GM23338 (cell line): ENCODE results near the gene IL17A. TPM values are rescaled to one million over a fixed set of nuclear protein-coding genes. Genes with fewer than 3 reads are reported as not detected.

Experiments
- ATAC-seq: fragments of 200-7000 bp; cut with Tn5 transposase; 3 replicates; pipeline ENCODE4 v1.9.1; 2020
- DNase-seq: peaks from one replicate; pipeline ENCODE4 v3.0.0-alpha.2; 2015; ENCODE audit warnings: low spot score
- H2AFZ ChIP-seq: fragments of 200-600 bp; sonication (generic); 2 replicates; pipeline ENCODE4 v1.8.0; 2016; ENCODE audit warnings: antibody characterized with exemption, mild to moderate bottlenecking, moderate library complexity
- H3F3A ChIP-seq: fragments of 200-600 bp; sonication (generic); replicated peaks from 2 replicates; pipeline ENCODE4 v1.8.0; 2017; ENCODE audit warnings: antibody characterized with exemption, mixed run types, low read depth
- H3K27ac ChIP-seq: fragments of 200-600 bp; sonication (generic); 2 replicates; pipeline ENCODE4 v1.6.1; 2016; ENCODE audit warnings: low read depth
- H3K27me3 ChIP-seq: fragments of 200-600 bp; sonication (generic); 2 replicates; pipeline ENCODE4 v1.8.0; 2016; ENCODE audit warnings: mild to moderate bottlenecking, mixed run types, moderate library complexity; ENCODE audit not compliant: insufficient read depth
- H3K36me3 ChIP-seq: fragments of 200-600 bp; sonication (generic); 2 replicates; pipeline ENCODE4 v1.8.0; 2016; ENCODE audit warnings: mild to moderate bottlenecking; ENCODE audit not compliant: insufficient read depth
- H3K4me1 ChIP-seq: fragments of 200-600 bp; sonication (generic); 2 replicates; pipeline ENCODE4 v1.8.0; 2016; ENCODE audit warnings: mild to moderate bottlenecking, moderate library complexity; ENCODE audit not compliant: insufficient read depth
- H3K4me2 ChIP-seq: fragments of 200-600 bp; sonication (generic); 2 replicates; pipeline ENCODE4 v1.7.1; 2017; ENCODE audit warnings: mixed run types
- H3K4me3 ChIP-seq: fragments of 200-600 bp; sonication (generic); 2 replicates; pipeline ENCODE4 v1.6.1; 2016; ENCODE audit warnings: mixed run types
- H3K79me2 ChIP-seq: fragments of 200-600 bp; sonication (generic); replicated peaks from 2 replicates; pipeline ENCODE4 v1.8.0; 2017; ENCODE audit warnings: mild to moderate bottlenecking; ENCODE audit not compliant: insufficient read depth
- H3K9me2 ChIP-seq: fragments of 200-600 bp; sonication (generic); 2 replicates; pipeline ENCODE4 v1.8.0; 2017; ENCODE audit not compliant: insufficient read depth
- H4K20me1 ChIP-seq: fragments of 200-600 bp; sonication (generic); replicated peaks from 2 replicates; pipeline ENCODE4 v1.8.0; 2017; ENCODE audit warnings: mild to moderate bottlenecking; ENCODE audit not compliant: insufficient read depth
- H3K27ac Mint-ChIP-seq: 2 replicates; pipeline ENCODE4 v1.8.0; 2020; ENCODE audit warnings: inconsistent platforms, mild to moderate bottlenecking, moderate library complexity, mixed read lengths
- H3K27me3 Mint-ChIP-seq: 3 replicates; pipeline ENCODE4 v1.8.0; 2022; ENCODE audit warnings: low read depth, mild to moderate bottlenecking, moderate library complexity, mixed read lengths, inconsistent platforms; ENCODE audit not compliant: insufficient read depth, poor library complexity
- H3K36me3 Mint-ChIP-seq: 3 replicates; pipeline ENCODE4 v1.8.0; 2021; ENCODE audit warnings: low read depth, mild to moderate bottlenecking, inconsistent platforms, moderate library complexity, mixed read lengths
- H3K4me1 Mint-ChIP-seq: 3 replicates; pipeline ENCODE4 v1.8.0; 2020; ENCODE audit warnings: mild to moderate bottlenecking, inconsistent platforms, mixed read lengths
- H3K4me3 Mint-ChIP-seq: 3 replicates; pipeline ENCODE4 v1.8.0; 2021; ENCODE audit warnings: moderate library complexity, mild to moderate bottlenecking, inconsistent platforms, mixed read lengths
- H3K9me3 Mint-ChIP-seq: 3 replicates; pipeline ENCODE4 v1.8.0; 2020; ENCODE audit warnings: moderate library complexity, mild to moderate bottlenecking, inconsistent platforms, mixed read lengths
- CREB1 ChIP-seq: fragments of 250-450 bp; sonication (Bioruptor Pico); IDR thresholded peaks from 2 replicates; pipeline ENCODE4 v1.5.0; 2020; ENCODE audit warnings: low read depth, mild to moderate bottlenecking, moderate library complexity
- CTCF ChIP-seq, 2 experiments: fragments of 200-600 bp in 1 of 2; sonication (generic) in 1 of 2; conservative IDR thresholded peaks; 2 replicates each; pipeline versions ENCODE4 v1.5.1 to v1.6.1; 2016 to 2017; ENCODE audit warnings: antibody characterized with exemption in 2 of 2, low read depth in 2 of 2, mild to moderate bottlenecking in 2 of 2, moderate library complexity in 1 of 2
- ETS1 ChIP-seq: IDR thresholded peaks from 2 replicates; pipeline ENCODE4 v1.6.1; 2016; ENCODE audit warnings: antibody characterized with exemption
- EZH2 ChIP-seq: fragments of 200-600 bp; sonication (generic); IDR thresholded peaks from one replicate; pipeline ENCODE4 v1.8.0; 2017; ENCODE audit warnings: antibody characterized with exemption, mild to moderate bottlenecking, low read depth; ENCODE audit not compliant: unreplicated experiment
- EZH2phosphoT487 ChIP-seq: fragments of 200-600 bp; sonication (generic); IDR thresholded peaks from one replicate; pipeline ENCODE4 v1.8.1; 2018; ENCODE audit warnings: antibody characterized with exemption; ENCODE audit not compliant: unreplicated experiment
- JUNB ChIP-seq: IDR thresholded peaks from one replicate; pipeline ENCODE4 v1.6.1; 2016; ENCODE audit warnings: antibody characterized with exemption; ENCODE audit not compliant: unreplicated experiment
- NANOG ChIP-seq: IDR thresholded peaks from 2 replicates; pipeline ENCODE4 v1.6.1; 2016; ENCODE audit warnings: antibody characterized with exemption, borderline replicate concordance
- POLR2AphosphoS5 ChIP-seq: IDR thresholded peaks from 2 replicates; pipeline ENCODE4 v1.6.1; 2016; ENCODE audit warnings: antibody characterized with exemption, low read depth
- STAT1 ChIP-seq: IDR thresholded peaks from one replicate; pipeline ENCODE4 v1.6.1; 2016; ENCODE audit warnings: antibody characterized with exemption; ENCODE audit not compliant: unreplicated experiment
- ZNF114 ChIP-seq: fragments of 250-450 bp; sonication (Bioruptor Pico); IDR thresholded peaks from 2 replicates; pipeline ENCODE4 v1.5.0; 2020; ENCODE audit warnings: mild to moderate bottlenecking, moderate library complexity
- ZNF331 ChIP-seq: fragments of 250-450 bp; sonication (Bioruptor Pico); IDR thresholded peaks from 2 replicates; pipeline ENCODE4 v1.5.0; 2020; ENCODE audit warnings: low read depth, mild to moderate bottlenecking, moderate library complexity
- polyA plus RNA-seq: library from polyadenylated mRNA; unstranded; fragments of >200 nt; fragmentation: Nextera tagmentation; extraction: Ambion mirVana; gene quantifications from 2 replicates; pipeline ENCODE4 v1.2.1, GENCODE V29; 2016
- total RNA-seq: library from RNA; depleted of rRNA; stranded (reverse); fragments of >200 nt; shearing (Covaris generic); gene quantifications from 2 replicates; pipeline ENCODE4 v1.2.3, GENCODE V29; 2014
- TF ChIP-seq, protein P1 (sequence below): IDR thresholded peaks from one replicate; pipeline ENCODE4 v1.6.1; 2018; ENCODE audit warnings: antibody characterized with exemption; ENCODE audit not compliant: unreplicated experiment
- TF ChIP-seq, protein P2 (sequence below): fragments of 250-450 bp; sonication (Bioruptor Pico); IDR thresholded peaks from 2 replicates; pipeline ENCODE4 v1.5.0; 2020; ENCODE audit warnings: mild to moderate bottlenecking, moderate library complexity

The IL17A gene
- total and polyA plus RNA-seq, 2 experiments from 2014 or later, result not detected

- Mint-ChIP-seq H3K4me1 (peaks cover 18% of the 10 kb centered on the region), H3K27ac (no peak overlapping the region), H3K9me3 (peaks cover 24% of the 10 kb centered on the region), H3K36me3 (peaks cover 16% of the 10 kb centered on the region; the same call in 2 of the 3 replicates), H3K27me3 (peaks cover 2% of the 10 kb centered on the region), H3K4me3 (no peak overlapping the region)
- no peak for DNase-seq
- Histone ChIP-seq H3K9me2 (peaks cover 5% of the 10 kb centered on the region; the same call in 1 of the 2 replicates), H3K27ac (no peak overlapping the region), H3K4me3 (no peak overlapping the region), H3K4me1 (peaks cover 15% of the 10 kb centered on the region), H3K79me2 (no peaks in the 10 kb centered on the region), H4K20me1 (no peaks in the 10 kb centered on the region), H3K4me2 (no peak overlapping the region), H3K27me3 (no peaks in the 10 kb centered on the region), H3F3A (no peaks in the 10 kb centered on the region), H3K36me3 (no peaks in the 10 kb centered on the region), H2AFZ (no peak overlapping the region)
- TF ChIP-seq JUNB, result no peak
- no peak for TF ChIP-seq CTCF (conservative IDR thresholded peaks at IDR 0.05; ENCODE audit: low read depth in 2 of 2)
- TF ChIP-seq EZH2phosphoT487, result no peak
- TF ChIP-seq, protein P1, sequence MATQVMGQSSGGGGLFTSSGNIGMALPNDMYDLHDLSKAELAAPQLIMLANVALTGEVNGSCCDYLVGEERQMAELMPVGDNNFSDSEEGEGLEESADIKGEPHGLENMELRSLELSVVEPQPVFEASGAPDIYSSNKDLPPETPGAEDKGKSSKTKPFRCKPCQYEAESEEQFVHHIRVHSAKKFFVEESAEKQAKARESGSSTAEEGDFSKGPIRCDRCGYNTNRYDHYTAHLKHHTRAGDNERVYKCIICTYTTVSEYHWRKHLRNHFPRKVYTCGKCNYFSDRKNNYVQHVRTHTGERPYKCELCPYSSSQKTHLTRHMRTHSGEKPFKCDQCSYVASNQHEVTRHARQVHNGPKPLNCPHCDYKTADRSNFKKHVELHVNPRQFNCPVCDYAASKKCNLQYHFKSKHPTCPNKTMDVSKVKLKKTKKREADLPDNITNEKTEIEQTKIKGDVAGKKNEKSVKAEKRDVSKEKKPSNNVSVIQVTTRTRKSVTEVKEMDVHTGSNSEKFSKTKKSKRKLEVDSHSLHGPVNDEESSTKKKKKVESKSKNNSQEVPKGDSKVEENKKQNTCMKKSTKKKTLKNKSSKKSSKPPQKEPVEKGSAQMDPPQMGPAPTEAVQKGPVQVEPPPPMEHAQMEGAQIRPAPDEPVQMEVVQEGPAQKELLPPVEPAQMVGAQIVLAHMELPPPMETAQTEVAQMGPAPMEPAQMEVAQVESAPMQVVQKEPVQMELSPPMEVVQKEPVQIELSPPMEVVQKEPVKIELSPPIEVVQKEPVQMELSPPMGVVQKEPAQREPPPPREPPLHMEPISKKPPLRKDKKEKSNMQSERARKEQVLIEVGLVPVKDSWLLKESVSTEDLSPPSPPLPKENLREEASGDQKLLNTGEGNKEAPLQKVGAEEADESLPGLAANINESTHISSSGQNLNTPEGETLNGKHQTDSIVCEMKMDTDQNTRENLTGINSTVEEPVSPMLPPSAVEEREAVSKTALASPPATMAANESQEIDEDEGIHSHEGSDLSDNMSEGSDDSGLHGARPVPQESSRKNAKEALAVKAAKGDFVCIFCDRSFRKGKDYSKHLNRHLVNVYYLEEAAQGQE, result no peak
- no peak for TF ChIP-seq ZNF331
- TF ChIP-seq EZH2, result no peak
- no peak for TF ChIP-seq POLR2AphosphoS5
- TF ChIP-seq CREB1 (CRISPR knock-in tag), result no peak
- no peak for TF ChIP-seq ZNF114 (CRISPR knock-in tag)
- no peak for TF ChIP-seq NANOG
- no peak for TF ChIP-seq ETS1
- TF ChIP-seq, protein P2, sequence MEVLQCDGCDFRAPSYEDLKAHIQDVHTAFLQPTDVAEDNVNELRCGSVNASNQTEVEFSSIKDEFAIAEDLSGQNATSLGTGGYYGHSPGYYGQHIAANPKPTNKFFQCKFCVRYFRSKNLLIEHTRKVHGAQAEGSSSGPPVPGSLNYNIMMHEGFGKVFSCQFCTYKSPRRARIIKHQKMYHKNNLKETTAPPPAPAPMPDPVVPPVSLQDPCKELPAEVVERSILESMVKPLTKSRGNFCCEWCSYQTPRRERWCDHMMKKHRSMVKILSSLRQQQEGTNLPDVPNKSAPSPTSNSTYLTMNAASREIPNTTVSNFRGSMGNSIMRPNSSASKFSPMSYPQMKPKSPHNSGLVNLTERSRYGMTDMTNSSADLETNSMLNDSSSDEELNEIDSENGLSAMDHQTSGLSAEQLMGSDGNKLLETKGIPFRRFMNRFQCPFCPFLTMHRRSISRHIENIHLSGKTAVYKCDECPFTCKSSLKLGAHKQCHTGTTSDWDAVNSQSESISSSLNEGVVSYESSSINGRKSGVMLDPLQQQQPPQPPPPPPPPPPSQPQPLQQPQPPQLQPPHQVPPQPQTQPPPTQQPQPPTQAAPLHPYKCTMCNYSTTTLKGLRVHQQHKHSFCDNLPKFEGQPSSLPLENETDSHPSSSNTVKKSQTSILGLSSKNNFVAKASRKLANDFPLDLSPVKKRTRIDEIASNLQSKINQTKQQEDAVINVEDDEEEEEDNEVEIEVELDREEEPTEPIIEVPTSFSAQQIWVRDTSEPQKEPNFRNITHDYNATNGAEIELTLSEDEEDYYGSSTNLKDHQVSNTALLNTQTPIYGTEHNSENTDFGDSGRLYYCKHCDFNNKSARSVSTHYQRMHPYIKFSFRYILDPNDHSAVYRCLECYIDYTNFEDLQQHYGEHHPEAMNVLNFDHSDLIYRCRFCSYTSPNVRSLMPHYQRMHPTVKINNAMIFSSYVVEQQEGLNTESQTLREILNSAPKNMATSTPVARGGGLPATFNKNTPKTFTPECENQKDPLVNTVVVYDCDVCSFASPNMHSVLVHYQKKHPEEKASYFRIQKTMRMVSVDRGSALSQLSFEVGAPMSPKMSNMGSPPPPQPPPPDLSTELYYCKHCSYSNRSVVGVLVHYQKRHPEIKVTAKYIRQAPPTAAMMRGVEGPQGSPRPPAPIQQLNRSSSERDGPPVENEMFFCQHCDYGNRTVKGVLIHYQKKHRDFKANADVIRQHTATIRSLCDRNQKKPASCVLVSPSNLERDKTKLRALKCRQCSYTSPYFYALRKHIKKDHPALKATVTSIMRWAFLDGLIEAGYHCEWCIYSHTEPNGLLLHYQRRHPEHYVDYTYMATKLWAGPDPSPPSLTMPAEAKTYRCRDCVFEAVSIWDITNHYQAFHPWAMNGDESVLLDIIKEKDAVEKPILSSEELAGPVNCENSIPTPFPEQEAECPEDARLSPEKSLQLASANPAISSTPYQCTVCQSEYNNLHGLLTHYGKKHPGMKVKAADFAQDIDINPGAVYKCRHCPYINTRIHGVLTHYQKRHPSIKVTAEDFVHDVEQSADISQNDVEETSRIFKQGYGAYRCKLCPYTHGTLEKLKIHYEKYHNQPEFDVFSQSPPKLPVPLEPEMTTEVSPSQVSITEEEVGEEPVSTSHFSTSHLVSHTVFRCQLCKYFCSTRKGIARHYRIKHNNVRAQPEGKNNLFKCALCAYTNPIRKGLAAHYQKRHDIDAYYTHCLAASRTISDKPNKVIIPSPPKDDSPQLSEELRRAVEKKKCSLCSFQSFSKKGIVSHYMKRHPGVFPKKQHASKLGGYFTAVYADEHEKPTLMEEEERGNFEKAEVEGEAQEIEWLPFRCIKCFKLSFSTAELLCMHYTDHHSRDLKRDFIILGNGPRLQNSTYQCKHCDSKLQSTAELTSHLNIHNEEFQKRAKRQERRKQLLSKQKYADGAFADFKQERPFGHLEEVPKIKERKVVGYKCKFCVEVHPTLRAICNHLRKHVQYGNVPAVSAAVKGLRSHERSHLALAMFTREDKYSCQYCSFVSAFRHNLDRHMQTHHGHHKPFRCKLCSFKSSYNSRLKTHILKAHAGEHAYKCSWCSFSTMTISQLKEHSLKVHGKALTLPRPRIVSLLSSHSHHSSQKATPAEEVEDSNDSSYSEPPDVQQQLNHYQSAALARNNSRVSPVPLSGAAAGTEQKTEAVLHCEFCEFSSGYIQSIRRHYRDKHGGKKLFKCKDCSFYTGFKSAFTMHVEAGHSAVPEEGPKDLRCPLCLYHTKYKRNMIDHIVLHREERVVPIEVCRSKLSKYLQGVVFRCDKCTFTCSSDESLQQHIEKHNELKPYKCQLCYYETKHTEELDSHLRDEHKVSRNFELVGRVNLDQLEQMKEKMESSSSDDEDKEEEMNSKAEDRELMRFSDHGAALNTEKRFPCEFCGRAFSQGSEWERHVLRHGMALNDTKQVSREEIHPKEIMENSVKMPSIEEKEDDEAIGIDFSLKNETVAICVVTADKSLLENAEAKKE (CRISPR knock-in tag), result no peak
- TF ChIP-seq STAT1, result no peak
- no peak for ATAC-seq
Measured at GRCh38 chr6:52160472-52161104, 25.6 kb upstream of the IL17A start.
